HCT116 (cell line): ENCODE results near the gene AMMECR1. TPM values are rescaled to one million over a fixed set of nuclear protein-coding genes. Genes with fewer than 3 reads are reported as not detected.

Experiments used
- ATAC-seq: fragments of 200-7000 bp; cut with Tn5 transposase; 2 replicates; pipeline ENCODE4 v1.9.1; 2020; ENCODE audit warnings: mild to moderate bottlenecking, moderate library complexity
- BruUV-seq: library from RNA; stranded (reverse); fragments of 400-500 nt; replicated peaks from 2 replicates; lab custom pipeline; 2021; lab: Mats Ljungman, UMichigan
- CTCF ChIA-PET: fragments of 300-600 bp; sonication (Branson Sonifier 250); formaldehyde crosslinking; loops from one replicate; lab custom pipeline; 2021; ENCODE audit warnings: antibody characterized with exemption; lab: Charles Lee
- POLR2A ChIA-PET: fragments of 300-600, 350-600 bp; sonication (Branson Sonifier 250); formaldehyde crosslinking; loops from one replicate; lab custom pipeline; 2021; ENCODE audit warnings: antibody characterized with exemption; lab: Charles Lee
- RAD21 ChIA-PET, 2 experiments: fragments of 300-600 bp; sonication (Branson Sonifier 250); formaldehyde crosslinking; loops; one replicate each; lab custom pipeline; 2023; ENCODE audit warnings: low total read pairs in 2 of 2; ENCODE audit not compliant: uncharacterized antibody in 2 of 2, unreplicated experiment in 2 of 2, low non-redundant PET in 1 of 2; lab: Charles Lee
- DNase-seq: peaks from one replicate; pipeline ENCODE4 v3.0.0-alpha.2; 2010; ENCODE audit warnings: low read depth, low spot score
- H2AFZ ChIP-seq: fragments of 200-600 bp; shearing (Covaris generic), sonication (generic); 2 replicates; pipeline ENCODE4 v1.6.1; 2017; ENCODE audit warnings: low read depth, mixed run types, mixed read lengths, antibody characterized with exemption, low read length; ENCODE audit not compliant: poor library complexity, severe bottlenecking
- H3K27ac ChIP-seq: 2 replicates; pipeline ENCODE4 v1.5.1; 2012; ENCODE audit warnings: low read depth, low read length
- H3K27me3 ChIP-seq: fragments of 200-600 bp; sonication (generic); 2 replicates; pipeline ENCODE4 v1.6.1; 2016; ENCODE audit warnings: mixed run types, low read length, mixed read lengths; ENCODE audit not compliant: insufficient read depth
- H3K36me3 ChIP-seq, 2 experiments: fragments of 200-500 bp in 1 of 2; fragments of 200-600 bp in 1 of 2; sonication (Bioruptor generic) in 1 of 2; sonication (generic) in 1 of 2; 2 replicates each; pipeline versions ENCODE4 v1.5.1 to v1.6.1; 2014 to 2016; ENCODE audit warnings: low read length in 2 of 2, inconsistent platforms in 1 of 2, mixed read lengths in 1 of 2, mixed run types in 1 of 2; ENCODE audit not compliant: insufficient read depth in 2 of 2, control insufficient read depth in 1 of 2
- H3K4me1 ChIP-seq, 2 experiments: fragments of 200-600 bp in 1 of 2; sonication (generic) in 1 of 2; 2 replicates each; pipeline versions ENCODE4 v1.5.1 to v1.6.1; 2012 to 2017; ENCODE audit warnings: low read length in 2 of 2, inconsistent platforms in 1 of 2, mild to moderate bottlenecking in 1 of 2, mixed read lengths in 1 of 2, mixed run types in 1 of 2, moderate library complexity in 1 of 2; ENCODE audit not compliant: insufficient read depth in 2 of 2, control insufficient read depth in 1 of 2
- H3K4me2 ChIP-seq: fragments of 200-600 bp; sonication (generic); 2 replicates; pipeline ENCODE4 v1.6.1; 2017; ENCODE audit warnings: mixed run types, low read length, mixed read lengths
- H3K4me3 ChIP-seq, 2 experiments: fragments of 200-600 bp in 1 of 2; sonication (generic) in 1 of 2; replicated peaks in 1 of 2; 2 replicates each; pipeline ENCODE4 v1.5.1; 2011 to 2016; ENCODE audit warnings: low read length in 2 of 2, control low read depth in 1 of 2, low read depth in 1 of 2, mild to moderate bottlenecking in 1 of 2, mixed read lengths in 1 of 2, mixed run types in 1 of 2
- H3K79me2 ChIP-seq: fragments of 200-600 bp; sonication (generic); 2 replicates; pipeline ENCODE4 v1.6.1; 2017; ENCODE audit warnings: mild to moderate bottlenecking, mixed run types, low read length, moderate library complexity, mixed read lengths; ENCODE audit not compliant: insufficient read depth
- H3K9ac ChIP-seq: fragments of 200-600 bp; sonication (generic); 2 replicates; pipeline ENCODE4 v1.6.1; 2016; ENCODE audit warnings: low read length, mixed read lengths
- H3K9me2 ChIP-seq: fragments of 200-600 bp; sonication (generic), shearing (Covaris generic); 2 replicates; pipeline ENCODE4 v1.6.1; 2017; ENCODE audit warnings: mixed run types, mild to moderate bottlenecking, moderate library complexity; ENCODE audit not compliant: insufficient read depth
- H3K9me3 ChIP-seq, 2 experiments: fragments of 200-500 bp in 1 of 2; fragments of 200-600 bp in 1 of 2; sonication (Bioruptor generic) in 1 of 2; sonication (generic) in 1 of 2; 2 replicates each; pipeline ENCODE4 v1.6.1; 2014 to 2017; ENCODE audit warnings: low read length in 2 of 2, mixed read lengths in 2 of 2, inconsistent platforms in 1 of 2, low read depth in 1 of 2, mild to moderate bottlenecking in 1 of 2, mixed run types in 1 of 2, moderate library complexity in 1 of 2; ENCODE audit not compliant: control insufficient read depth in 1 of 2, insufficient read depth in 1 of 2
- H4K20me1 ChIP-seq: fragments of 200-600 bp; sonication (generic), shearing (Covaris generic); 2 replicates; pipeline ENCODE4 v1.6.1; 2017; ENCODE audit warnings: mixed run types, mild to moderate bottlenecking, moderate library complexity; ENCODE audit not compliant: insufficient read depth
- CBX3 ChIP-seq: IDR thresholded peaks from 2 replicates; pipeline ENCODE4 v1.6.1; 2012; ENCODE audit warnings: low read depth
- CTCF ChIP-seq, 3 experiments: fragments of 200-600 bp in 1 of 3; sonication (generic) in 1 of 3; IDR thresholded peaks in 2 of 3; conservative IDR thresholded peaks in 1 of 3; 2 replicates each; pipeline ENCODE4 v1.5.1; 2012 to 2017; ENCODE audit warnings: low read depth in 2 of 3, low read length in 2 of 3, antibody characterized with exemption in 1 of 3, borderline replicate concordance in 1 of 3, control low read depth in 1 of 3, mild to moderate bottlenecking in 1 of 3, mixed read lengths in 1 of 3, mixed run types in 1 of 3, moderate library complexity in 1 of 3; ENCODE audit not compliant: insufficient read depth in 1 of 3
- EZH2phosphoT487 ChIP-seq: fragments of 200-600 bp; IDR thresholded peaks from 2 replicates; pipeline ENCODE4 v1.6.1; 2018; ENCODE audit warnings: antibody characterized with exemption, borderline replicate concordance
- FOSL1 ChIP-seq: IDR thresholded peaks from 2 replicates; pipeline ENCODE4 v1.6.1; 2012; ENCODE audit warnings: low read depth
- POLR2AphosphoS5 ChIP-seq: IDR thresholded peaks from 2 replicates; pipeline ENCODE4 v1.6.1; 2011; ENCODE audit warnings: mild to moderate bottlenecking, low read depth, low read length, moderate library complexity
- RAD21 ChIP-seq: IDR thresholded peaks from 2 replicates; pipeline ENCODE4 v1.6.1; 2012; ENCODE audit warnings: low read depth, mild to moderate bottlenecking
- REST ChIP-seq: IDR thresholded peaks from 2 replicates; pipeline ENCODE4 v1.6.1; 2012; ENCODE audit warnings: low read depth
- SRF ChIP-seq: IDR thresholded peaks from 2 replicates; pipeline ENCODE4 v1.6.1; 2012; ENCODE audit warnings: low read depth
- YY1 ChIP-seq: IDR thresholded peaks from 2 replicates; pipeline ENCODE4 v1.6.1; 2011; ENCODE audit warnings: low read length, low read depth, moderate library complexity, mild to moderate bottlenecking; ENCODE audit not compliant: insufficient replicate concordance; ENCODE audit errors: extremely low read depth
- intact Hi-C: fragments of 100-400 bp; cut with micrococcal nuclease; formaldehyde crosslinking; loops from 2 replicates; pipeline ENCODE4 v1.10.0; 2022
- total RNA-seq: library from RNA; stranded (reverse); gene quantifications from one replicate; pipeline ENCODE4 v1.2.1, GENCODE V29; 2021; ENCODE audit not compliant: unreplicated experiment

The AMMECR1 gene
- total RNA-seq, 1 experiment from 2014 or later: 9.2 TPM

- POLR2A ChIA-PET: no interaction called here
- Histone ChIP-seq H3K27ac (no peak overlapping the region), H3K9ac (no peak overlapping the region), H3K36me3 (no peaks in the 10 kb centered on the region), H2AFZ (no peak overlapping the region), H3K9me3 (no peaks in the 10 kb centered on the region), H3K9me2 (no peaks in the 10 kb centered on the region), H3K4me1 (no peaks in the 10 kb centered on the region), H3K79me2 (no peaks in the 10 kb centered on the region), H4K20me1 (no peaks in the 10 kb centered on the region)
- DNase-seq: no peak
- CTCF ChIA-PET: no interaction called here
- ATAC-seq: no peak
- no TSS peak for BruUV-seq
- RAD21 ChIA-PET: no interaction called here
- TF ChIP-seq CTCF (IDR thresholded peaks at IDR 0.05 in 2 of 3, conservative IDR thresholded peaks at IDR 0.05 in 1 of 3; ENCODE audit: borderline replicate concordance in 1 of 3, insufficient read depth in 1 of 3, low read depth in 2 of 3, low read length in 2 of 3): no peak
- TF ChIP-seq YY1: no peak
- no peak for TF ChIP-seq SRF
- TF ChIP-seq CBX3: no peak
- TF ChIP-seq FOSL1: no peak
- TF ChIP-seq REST: no peak
- no peak for TF ChIP-seq POLR2AphosphoS5
- no peak for TF ChIP-seq EZH2phosphoT487
- no peak for TF ChIP-seq RAD21
- TF ChIP-seq, all 23 proteins: peak for 0
- Histone ChIP-seq H3K27me3 (no peaks in the 10 kb centered on the region), H3K4me3 (no peak overlapping the region), H3K4me2 (no peak overlapping the region)
- intact Hi-C loops: no loop called here
Observed at GRCh38 chrX:110248578-110248977, 69.3 kb downstream of the AMMECR1 start.
